GM19468 (cell line): ENCODE results near the gene AK4.
"Not testable (repeated sequence)": the region's sequence is repeated elsewhere in the genome, so short reads cannot be mapped to it uniquely, and the experiment has no call there.

ENCODE experiments used
- ATAC-seq: cut with Tn5 transposase; IDR thresholded peaks from one replicate; pipeline ENCODE4 v1.9.1; 2021; ENCODE audit warnings: mild to moderate bottlenecking, moderate library complexity, moderate number of reproducible peaks; ENCODE audit not compliant: unreplicated experiment; ENCODE audit errors: extremely low read depth

The AK4 gene

DNA sequence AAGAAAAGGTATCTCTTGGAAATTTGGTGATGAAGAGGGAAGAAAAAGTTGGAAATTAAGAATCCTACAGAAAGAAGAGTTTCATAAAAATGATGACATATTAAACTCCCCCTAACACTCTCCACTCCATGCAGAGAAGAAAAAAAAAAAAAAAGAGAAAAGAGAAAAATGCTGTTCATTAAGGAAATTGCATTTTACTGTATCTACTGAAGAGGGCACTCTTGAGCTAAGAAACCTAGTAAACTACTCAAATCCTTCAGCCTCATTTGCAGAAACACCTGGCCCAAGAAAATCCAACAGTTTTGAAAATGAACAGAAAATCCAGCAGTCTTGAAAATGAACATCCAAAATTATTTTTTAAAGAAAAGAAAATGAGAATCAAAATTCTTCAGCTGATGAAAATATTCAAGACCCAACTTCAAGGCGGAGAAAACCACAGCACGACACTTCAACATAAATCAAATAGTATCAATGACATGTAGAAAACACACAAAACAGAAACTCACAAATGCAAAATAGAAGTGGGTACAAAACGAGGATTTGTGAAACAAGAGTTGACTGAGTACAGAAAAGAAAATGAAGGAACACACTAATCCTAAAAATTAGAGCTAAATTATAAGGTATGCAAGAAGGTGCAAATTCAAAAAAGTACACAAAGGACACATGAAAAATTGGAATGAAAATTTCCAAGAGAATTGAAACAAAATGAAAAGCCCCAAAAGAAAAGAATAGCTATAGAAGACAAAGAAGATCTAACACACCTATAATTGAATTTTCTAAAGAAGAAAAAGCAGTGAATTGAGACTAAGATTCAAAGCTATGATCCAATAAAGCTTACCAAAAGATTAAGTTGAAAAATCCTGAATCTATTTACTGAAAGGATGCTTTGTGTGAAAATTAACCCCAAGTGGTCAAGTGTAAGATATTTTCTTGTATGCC is 88.1 kb downstream of the AK4 start:
- ATAC-seq = no peak

DNA sequence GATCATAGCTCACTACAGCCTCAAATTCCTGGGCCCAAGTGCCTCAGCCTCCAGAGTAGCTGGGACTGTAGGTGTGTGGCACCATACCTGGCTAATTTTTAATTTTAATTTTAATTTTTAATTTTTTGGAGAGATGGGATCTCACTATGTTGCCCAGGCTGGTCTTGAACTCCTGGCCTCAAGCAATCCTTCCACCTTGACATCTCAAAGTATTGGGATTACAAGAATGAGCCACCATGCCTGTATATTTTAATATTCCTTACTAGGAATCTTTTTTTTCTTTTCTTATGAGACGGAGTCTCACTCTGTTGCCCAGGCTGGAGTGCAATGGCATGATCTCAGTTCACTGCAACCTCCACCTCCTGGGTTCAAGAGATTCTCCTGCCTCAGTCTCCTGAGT is 89.1 kb downstream of the AK4 start:
- not testable (repeated sequence) for ATAC-seq

DNA sequence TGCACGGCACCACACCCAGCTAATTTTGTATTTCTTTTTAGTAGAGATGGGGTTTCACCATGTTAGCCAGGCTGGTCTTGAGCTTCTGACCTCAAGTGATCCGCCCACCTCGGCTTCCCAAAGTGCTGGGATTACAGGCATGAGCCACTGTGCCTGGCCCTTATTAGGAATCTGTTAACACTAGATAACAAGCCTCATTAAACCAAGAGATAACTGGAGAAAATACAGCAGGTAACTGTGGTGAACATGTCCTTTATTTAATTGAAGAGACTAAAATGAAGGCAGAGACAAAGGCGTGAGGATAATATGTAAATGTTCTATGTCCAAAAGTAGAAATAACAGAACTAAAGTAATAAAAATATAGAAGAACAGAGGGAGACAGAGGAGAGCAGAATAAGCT is 89.5 kb downstream of the AK4 start:
- ATAC-seq = no peak

DNA sequence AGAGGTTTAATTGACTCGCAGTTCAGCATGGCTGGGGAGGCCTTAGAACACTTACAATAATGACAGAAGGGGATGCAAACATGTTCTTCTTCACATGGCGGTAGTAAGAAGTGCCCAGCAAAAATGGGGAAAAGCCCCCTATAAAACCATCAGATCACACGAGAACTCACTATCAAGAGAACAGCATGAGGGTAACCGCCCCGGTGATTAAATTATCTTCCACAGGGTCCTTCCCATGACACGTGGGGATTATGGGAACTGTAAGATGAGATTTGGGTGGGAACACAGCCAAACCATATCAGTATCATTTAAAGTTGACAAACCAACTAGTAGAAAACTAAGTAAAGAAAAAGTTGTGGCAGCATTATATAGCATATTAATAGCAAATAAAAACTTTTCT is 90.0 kb downstream of the AK4 start:
- no peak for ATAC-seq

DNA sequence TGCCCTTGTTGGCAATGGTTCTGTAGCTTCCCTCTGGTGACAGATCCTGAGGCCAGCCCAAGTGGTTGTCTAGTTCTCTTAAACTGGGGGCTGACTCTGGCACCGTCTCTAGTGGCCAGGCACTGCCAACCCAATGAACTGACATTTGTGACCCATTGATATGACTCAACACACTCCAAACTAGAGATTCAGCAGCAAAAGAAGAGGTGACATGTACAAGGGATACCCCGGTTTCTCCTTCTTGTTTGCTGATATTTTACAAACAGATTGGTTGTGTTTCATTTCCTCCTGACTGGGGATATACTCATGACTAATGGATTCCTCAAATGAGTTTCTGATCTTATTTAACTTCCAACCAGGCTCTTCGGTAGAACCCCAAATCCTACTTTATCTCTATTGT is 95.5 kb downstream of the AK4 start:
- ATAC-seq = no peak

DNA sequence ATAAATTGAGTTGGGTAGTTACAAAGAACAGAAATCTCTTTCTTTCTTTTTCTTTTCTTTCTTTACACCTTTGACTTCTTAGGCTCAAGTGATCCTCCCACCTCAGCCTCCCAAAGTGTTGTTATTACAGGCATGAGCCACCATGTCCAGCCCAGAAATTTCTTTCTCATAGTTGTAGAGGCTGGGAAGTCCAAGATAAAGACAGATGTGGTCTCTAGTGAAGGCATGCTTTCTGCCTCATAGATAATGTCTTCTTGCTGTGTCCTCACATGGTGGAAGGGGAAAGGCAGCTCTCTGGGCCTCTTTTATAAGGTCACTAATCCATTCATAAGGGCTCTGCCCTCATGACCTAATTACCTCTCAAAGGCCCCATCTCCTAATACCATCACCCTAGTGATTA is 97.3 kb downstream of the AK4 start:
- ATAC-seq = no peak

DNA sequence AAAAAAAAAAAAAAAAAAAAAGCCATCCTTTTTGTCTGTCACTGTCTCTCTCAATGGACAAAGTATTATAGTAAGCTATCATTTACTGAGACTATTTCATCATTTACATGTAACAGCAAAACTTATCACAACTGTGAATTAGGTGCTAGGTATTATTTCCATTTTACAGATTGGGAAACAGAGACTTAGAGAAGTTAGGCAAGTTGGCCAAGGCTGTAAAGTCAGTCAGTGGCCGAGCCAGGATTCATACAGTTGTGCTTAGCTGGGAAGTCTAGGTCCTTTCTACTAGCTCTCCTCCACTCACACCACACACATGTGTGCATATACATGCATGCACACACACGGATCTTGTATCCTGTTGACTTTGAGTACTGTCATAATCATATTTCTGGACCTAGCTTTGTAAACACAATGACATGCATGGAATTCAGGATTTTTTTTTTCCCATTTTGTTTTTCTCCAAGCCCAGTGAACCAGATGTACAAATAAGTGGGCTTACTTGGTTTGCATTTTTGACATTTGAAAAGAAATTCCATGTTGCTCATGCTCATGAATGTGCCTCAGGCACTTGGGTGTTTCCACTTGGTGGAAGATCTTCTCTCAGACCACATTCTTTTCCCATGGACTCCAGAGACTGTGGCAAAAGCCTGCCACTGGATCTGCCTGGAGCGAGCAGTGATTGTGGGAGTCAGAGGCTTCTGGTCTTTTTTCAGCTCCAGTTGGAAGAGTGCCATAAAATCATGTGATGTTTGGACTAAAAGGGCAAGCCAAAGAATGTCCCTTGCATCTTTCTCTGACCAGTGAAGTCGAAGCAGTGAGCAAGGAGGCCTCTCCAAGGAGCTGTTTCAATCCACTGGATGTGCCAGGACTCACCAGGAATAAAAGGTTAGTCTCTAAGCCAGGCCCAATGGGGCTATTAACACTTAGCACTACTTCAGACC is 99.7 kb downstream of the AK4 start:
- ATAC-seq = no peak

DNA sequence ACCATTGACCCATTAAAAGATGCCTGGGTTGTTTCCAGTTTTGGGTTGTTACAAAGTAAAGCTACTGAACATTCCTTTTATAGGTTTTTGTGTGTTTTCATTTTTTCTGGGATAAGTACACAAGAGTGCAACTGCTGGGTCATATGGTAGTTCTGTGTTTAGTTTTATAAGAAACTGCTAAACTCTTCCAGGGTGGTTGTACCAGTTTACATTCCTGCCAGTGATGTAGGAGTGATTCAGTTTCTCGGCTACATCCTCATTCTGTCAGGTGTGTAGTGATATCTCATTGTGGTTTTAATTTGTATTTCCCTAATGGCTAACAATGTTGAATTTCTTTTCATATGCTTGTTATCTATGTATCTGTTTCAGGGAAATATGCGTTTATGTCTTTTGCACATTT is 102.8 kb downstream of the AK4 start:
- no peak for ATAC-seq

DNA sequence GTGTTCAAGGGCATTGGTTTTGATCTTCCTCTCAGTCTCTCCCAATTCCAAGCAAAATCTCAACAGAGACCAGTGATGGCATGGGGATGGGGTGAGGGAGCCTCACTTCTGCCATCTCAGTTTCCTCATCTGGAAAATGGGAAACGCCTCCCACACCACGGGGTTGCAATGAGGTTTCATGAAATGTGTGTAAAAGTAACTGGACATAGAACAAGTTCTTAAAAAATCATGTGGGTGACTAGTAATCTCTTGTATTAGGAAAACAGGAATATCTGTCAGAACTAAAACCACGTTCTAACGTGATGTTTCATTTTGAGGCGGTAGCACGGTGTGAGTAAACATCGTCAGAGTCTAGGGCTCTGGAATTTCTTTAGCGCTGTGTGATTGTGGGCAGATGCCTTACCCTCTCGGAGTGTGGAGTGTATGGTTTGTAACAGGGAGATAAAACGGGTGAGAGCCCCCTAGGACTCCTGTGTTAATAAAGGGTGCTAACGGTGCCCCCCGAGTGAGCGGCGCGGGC is 105.9 kb downstream of the AK4 start:
- no peak for ATAC-seq

DNA sequence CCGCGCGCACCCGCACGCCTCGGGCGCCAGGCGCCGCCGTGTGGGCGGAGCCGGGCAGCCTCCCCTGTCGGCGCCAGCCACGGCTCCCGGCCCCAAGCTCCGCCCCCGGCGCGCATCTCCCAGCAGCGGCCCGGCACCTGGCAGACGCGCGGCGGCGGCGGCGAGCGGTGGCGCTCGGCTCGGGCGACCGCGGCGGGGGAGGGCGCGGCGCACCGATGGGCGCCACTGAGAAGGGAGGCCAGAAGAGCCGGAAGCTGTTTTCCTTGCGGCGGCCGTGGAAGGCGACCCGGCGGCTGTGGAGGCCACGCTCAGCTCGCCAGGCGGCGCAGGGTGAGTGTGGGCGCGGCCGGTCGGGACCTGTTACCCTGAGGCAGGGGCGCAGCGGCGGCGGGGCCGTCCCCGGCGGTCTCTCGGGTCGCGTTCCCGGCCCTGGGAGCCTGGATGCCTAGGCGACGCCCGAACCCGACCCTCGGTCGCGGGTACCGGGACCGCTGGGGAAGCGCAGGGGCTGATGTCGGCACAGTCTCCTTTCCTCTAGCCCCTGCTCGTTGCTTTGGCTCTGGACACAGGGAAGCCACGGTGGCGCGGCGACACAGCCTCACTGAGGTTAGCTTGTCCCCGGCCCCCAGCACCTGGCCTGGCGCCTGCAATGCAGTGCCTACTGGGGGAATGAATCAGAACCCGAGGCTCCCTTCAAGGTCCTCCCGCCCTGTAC is 106.5 kb downstream of the AK4 start:
- ATAC-seq = peak; percentile 84

DNA sequence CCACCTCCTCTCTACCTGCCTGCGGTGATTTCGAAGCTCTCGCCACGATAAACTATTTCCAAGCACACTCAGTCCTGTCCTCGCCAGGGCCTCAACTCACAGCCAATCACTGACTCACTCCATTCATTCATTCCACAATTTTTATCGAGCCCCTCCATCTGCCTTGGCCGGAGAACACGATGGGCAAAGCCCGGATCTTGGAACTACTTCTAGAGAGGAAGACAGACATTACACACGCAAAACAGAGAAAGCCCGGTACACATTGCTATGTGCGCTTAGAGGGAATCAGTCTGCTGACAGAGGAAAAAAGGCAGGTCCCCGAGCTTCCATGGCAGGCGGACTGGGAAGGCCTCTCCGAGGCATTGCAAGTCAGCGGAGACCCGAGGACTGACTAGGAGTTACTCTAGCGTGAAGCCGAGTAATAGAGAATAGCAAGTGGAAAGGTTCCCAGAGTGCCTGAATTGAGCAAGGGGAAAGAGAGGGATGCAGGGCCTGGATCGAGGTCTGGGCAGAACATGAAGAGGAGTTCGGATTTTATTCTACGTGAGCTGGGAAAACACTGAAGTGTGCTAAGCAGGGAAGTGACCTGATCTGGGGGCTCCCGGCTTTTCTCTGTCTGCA is 107.1 kb downstream of the AK4 start:
- ATAC-seq = no peak

DNA sequence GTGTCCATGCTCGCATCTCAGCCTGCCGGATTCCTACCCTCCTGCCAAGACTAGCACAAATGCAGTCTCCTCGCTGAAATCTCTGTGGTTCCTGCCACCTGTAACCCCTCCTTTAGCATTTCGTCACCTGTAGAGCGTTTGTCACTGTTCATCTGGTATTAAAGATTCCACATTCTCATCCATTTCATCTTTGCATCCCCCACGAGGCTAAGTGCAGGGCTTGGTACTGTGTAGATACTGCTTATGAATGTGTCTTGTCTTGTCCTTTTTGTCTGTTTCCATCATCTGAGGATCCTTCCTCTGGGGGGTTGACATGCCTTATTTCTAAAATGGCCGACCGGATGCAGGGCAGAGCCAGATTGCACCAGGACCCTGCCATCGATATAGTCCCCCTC is 107.7 kb downstream of the AK4 start:
- ATAC-seq = no peak

DNA sequence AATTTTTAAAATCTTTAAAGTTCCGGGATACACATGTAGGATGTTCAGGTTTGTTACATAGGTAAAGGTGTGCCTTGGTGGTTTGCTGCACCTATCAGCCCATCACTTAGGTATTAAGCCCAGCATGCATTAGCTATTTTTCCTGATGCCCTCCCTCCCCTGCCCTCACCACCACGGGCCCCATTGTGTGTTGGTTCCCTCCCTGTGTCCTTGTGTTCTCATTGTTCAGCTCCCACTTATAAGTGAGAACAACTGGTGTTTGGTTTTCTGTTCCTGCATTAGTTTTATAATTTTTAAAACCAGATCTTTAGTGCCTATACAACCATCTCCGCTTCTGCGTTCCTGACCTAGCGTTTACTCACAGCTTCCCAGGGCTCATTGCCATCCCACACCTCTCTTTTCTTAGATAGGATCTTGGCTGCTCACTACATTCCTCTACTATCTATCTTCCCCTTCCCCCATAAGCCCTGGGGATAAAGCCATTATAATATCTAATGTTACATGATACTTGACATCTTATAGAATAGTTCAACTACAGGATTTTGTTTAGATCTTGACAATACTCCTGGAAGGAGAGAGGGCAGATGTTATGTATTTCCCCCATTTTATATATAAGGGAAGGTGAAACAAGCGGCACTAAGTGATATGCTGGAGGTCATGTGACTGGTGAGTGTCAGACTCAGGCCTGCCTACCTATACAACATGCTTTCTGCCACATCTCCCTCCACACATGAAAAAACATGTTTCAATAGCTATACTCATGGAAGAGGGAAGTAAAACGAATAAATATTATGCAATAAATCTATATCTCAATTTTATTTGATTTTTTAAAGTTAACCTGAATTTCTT is 109.1 kb downstream of the AK4 start:
- ATAC-seq = no peak

DNA sequence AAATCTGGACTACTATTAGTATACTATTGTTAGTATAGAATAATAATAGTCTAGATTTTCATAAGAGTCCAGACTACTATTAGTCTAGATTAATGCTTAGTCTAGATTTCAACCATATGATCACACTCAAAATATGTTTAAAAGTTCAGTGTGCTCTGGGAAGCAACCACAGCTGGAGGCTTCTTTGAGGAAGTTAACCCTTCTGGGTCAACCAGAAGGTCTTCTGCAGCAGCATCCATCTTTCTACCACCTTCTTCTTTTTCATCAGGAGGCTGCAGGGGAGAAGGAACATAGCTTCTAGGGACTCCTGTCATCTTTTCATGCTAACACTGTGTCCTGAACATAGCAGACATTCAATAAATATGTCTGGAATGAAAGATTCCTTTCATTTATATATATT is 110.1 kb downstream of the AK4 start:
- ATAC-seq = no peak

DNA sequence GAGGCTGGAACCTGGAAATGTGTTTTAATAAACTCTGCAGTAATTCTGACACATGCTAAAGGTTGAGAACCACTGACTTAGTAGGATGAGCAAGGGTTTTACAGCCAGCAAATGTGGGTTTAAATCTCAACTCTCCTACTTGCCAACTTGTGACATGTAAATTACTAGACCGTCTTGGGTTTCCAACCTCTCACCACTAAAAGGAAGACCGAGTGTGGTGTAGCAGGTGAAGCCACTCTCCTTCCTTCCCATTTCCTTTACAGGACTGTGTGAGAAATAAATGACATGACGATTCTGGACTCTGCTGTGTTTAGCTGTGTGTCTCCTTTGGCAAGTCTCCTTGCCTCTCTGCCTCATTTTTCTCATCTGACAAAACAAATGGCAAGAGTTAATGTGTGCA is 111.8 kb downstream of the AK4 start:
- ATAC-seq = no peak

DNA sequence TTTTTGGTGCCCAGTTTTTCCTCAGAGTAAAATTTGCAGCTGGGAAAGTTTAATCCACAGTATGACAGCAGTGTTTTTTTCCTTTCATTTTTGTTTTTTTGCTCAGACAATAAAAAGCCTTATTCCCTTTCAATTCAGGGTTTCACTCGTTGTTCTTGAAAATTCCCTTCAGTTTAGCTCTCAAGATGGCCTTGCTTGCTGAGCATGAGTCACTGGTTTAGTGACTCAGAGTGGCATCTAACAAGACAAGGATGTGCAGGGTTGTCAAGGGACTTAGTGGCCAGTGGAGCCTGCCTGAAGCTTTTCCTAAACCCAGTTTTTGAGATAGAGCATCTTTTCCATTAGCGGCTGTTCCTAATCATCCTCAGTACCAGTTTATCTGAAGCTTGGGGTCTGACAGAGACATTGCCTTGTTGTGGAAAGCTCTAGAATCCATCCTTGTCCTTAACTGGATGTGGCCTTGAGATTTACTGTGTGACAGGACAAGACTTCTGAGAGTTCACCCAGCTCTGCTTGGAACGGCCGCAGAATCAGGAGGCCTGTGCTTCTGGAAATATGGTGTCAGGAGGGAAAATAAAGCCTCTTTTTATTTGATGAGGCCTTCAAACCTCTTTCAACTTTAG is 113.0 kb downstream of the AK4 start:
- no peak for ATAC-seq

DNA sequence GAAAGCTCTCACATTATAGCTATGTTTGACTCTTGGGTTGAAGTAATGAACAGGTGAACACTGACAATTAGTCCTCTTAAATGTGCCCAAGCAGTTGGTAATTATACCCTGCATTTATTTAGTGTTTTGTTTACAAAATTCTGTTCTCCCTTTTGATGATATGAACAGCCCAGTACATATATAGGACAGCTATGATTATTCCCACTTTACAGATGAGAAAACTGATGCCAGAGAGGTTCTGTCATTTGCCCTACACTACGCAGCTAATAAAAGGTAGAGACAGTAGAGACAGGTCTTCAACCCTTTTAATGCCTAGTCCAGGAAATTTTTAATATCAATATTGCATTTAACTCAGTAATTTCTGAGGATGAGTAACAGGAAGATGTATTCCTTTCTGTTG is 115.3 kb downstream of the AK4 start:
- no peak for ATAC-seq

DNA sequence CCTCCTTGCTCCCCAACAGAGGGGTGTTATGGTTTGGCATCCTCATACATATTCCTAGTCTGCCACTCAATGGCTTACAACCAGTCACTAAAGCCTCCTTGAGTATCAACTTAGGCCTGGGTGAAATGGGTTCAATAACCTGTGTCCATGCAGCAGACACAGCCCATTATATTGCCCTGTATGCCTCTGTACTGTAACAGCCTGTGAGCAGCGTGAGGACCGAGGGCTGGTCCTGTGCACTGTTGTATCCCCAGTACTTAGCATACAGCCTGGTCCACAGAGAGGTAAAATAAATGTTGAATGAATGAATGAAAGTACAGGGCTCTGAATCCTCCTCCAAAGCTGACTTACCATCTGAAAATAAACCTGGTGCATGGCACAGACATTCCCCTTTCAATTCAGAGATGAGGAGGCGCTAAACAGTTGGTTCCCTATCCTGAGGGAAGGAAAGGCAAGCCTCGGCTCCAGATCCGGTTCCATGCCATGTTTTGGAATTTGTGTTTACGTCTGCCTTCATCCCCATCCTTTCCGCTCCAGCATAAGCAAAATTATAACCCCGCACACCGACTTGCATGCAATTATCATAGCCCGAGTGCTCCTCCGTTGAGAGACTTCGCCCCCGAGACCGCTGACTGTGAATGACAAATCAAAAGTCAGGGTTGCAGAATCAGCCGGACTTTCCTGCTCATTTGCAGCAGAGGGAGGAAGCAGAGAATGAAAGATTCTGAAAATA is 116.4 kb downstream of the AK4 start:
- ATAC-seq = no peak
